Measurements from ENCODE around the gene CXCL10. TPM values are rescaled to one million over a fixed set of nuclear protein-coding genes. Genes with fewer than 3 reads are reported as not detected.

Gene CXCL10
- total and polyA plus RNA-seq, 2 donors (not counting 1 experiment from before 2014, with no cell fraction given) = 0.07 to 0.33 TPM

DNA sequence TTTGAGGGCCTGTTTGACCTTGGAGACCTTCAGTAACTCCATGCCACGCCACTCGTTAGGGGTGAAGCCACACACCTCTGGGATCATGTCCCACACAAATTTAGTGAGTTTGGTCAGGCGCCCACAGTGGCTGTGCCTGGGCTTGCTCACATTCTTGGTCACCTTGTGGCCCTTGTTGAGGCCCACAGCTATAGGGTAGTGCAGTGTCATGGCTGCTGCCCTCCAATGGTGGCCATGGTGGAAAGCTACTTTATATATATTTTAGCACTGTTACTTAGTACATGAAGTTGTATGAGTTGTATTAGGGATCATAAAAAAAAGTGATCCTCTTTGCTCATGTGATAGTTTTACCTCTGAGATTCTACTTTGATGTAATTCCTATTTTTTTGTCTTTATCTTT is 13.6 kb upstream of the CXCL10 start:
- no peak overlapping the region for H3K27ac ChIP-seq (ENCODE audit: insufficient read depth, low read length)
- H3K27me3 ChIP-seq (ENCODE audit: control insufficient read depth, insufficient read depth, low read length) = no peaks in the 10 kb centered on the region
- H3K9me3 ChIP-seq (ENCODE audit: control insufficient read depth, insufficient read depth, low read depth, low read length) = no peaks in the 10 kb centered on the region
- H3K4me3 ChIP-seq (replicated peaks in 1 of 4; ENCODE audit: control extremely low read depth in 1 of 4, insufficient read depth in 1 of 4, low read depth in 3 of 4, low read length in 4 of 4) = no peak overlapping the region
- no peaks in the 10 kb centered on the region for H3K79me2 ChIP-seq (ENCODE audit: control insufficient read depth, insufficient read depth, low read length)
- no peak overlapping the region for H3K4me2 ChIP-seq (ENCODE audit: extremely low read depth, insufficient read depth, low read length)
- TF ChIP-seq, protein P1, sequence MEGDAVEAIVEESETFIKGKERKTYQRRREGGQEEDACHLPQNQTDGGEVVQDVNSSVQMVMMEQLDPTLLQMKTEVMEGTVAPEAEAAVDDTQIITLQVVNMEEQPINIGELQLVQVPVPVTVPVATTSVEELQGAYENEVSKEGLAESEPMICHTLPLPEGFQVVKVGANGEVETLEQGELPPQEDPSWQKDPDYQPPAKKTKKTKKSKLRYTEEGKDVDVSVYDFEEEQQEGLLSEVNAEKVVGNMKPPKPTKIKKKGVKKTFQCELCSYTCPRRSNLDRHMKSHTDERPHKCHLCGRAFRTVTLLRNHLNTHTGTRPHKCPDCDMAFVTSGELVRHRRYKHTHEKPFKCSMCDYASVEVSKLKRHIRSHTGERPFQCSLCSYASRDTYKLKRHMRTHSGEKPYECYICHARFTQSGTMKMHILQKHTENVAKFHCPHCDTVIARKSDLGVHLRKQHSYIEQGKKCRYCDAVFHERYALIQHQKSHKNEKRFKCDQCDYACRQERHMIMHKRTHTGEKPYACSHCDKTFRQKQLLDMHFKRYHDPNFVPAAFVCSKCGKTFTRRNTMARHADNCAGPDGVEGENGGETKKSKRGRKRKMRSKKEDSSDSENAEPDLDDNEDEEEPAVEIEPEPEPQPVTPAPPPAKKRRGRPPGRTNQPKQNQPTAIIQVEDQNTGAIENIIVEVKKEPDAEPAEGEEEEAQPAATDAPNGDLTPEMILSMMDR (conservative IDR thresholded peaks at IDR 0.05 in 1 of 2, IDR thresholded peaks at IDR 0.05 in 1 of 2; ENCODE audit: low read depth in 1 of 2, low read length in 2 of 2) = no peak
- TF ChIP-seq EZH2 (IDR thresholded peaks at IDR 0.05; ENCODE audit: low read length, missing control alignments) = no peak
- no peak overlapping the region for H2AFZ ChIP-seq (ENCODE audit: low read length)
- no peak overlapping the region for H3K9ac ChIP-seq (ENCODE audit: insufficient read depth, low read length)
- H3K36me3 ChIP-seq (ENCODE audit: control insufficient read depth, insufficient read depth, low read length) = no peaks in the 10 kb centered on the region
- DNase-seq (ENCODE audit: low read depth in 2 of 2) = no peak
- no peaks in the 10 kb centered on the region for H3K4me1 ChIP-seq (ENCODE audit: control insufficient read depth, extremely low read depth, insufficient read depth, low read length)
- H4K20me1 ChIP-seq (ENCODE audit: control insufficient read depth, extremely low read depth, insufficient read depth, low read length) = no peaks in the 10 kb centered on the region

- Histone ChIP-seq H3K9ac (ENCODE audit: insufficient read depth, low read length) (no peak within 1 kb of the TSS), H3K27ac (ENCODE audit: insufficient read depth, low read length) (no peak within 1 kb of the TSS), H3K36me3 (ENCODE audit: control insufficient read depth, insufficient read depth, low read length) (no peaks in the 10 kb centered on the region), H3K4me1 (ENCODE audit: control insufficient read depth, extremely low read depth, insufficient read depth, low read length) (no peaks in the 10 kb centered on the region), H2AFZ (ENCODE audit: low read length) (no peak within 1 kb of the TSS), H3K4me2 (ENCODE audit: extremely low read depth, insufficient read depth, low read length) (no peak within 1 kb of the TSS), H3K27me3 (ENCODE audit: control insufficient read depth, insufficient read depth, low read length) (no peaks in the 10 kb centered on the region), H4K20me1 (ENCODE audit: control insufficient read depth, extremely low read depth, insufficient read depth, low read length) (no peaks in the 10 kb centered on the region), H3K79me2 (ENCODE audit: control insufficient read depth, insufficient read depth, low read length) (no peaks in the 10 kb centered on the region), H3K9me3 (ENCODE audit: control insufficient read depth, insufficient read depth, low read depth, low read length) (no peaks in the 10 kb centered on the region), H3K4me3 (replicated peaks in 1 of 4; ENCODE audit: control extremely low read depth in 1 of 4, insufficient read depth in 1 of 4, low read depth in 3 of 4, low read length in 4 of 4) (no peak within 1 kb of the TSS)
- DNase-seq (ENCODE audit: low read depth in 2 of 2) = no peak
- no peak for TF ChIP-seq EZH2 (IDR thresholded peaks at IDR 0.05; ENCODE audit: low read length, missing control alignments)
- TF ChIP-seq, protein P1 (conservative IDR thresholded peaks at IDR 0.05 in 1 of 2, IDR thresholded peaks at IDR 0.05 in 1 of 2; ENCODE audit: low read depth in 1 of 2, low read length in 2 of 2) = no peak
Measured at GRCh38 chr4:76035799-76036380, 12.6 kb upstream of the CXCL10 start, which contains the start of gene CXCL11. TSS of gene CXCL11 (minus strand) at chr4:76036070. CDS start at chr4:76035987, 83 bp downstream.

- Histone ChIP-seq H3K79me2 (ENCODE audit: control insufficient read depth, insufficient read depth, low read length) (no peaks in the 10 kb centered on the region), H3K27ac (ENCODE audit: insufficient read depth, low read length) (no peak overlapping the region), H3K9me3 (ENCODE audit: control insufficient read depth, insufficient read depth, low read depth, low read length) (no peaks in the 10 kb centered on the region), H4K20me1 (ENCODE audit: control insufficient read depth, extremely low read depth, insufficient read depth, low read length) (no peaks in the 10 kb centered on the region), H3K9ac (ENCODE audit: insufficient read depth, low read length) (no peak overlapping the region), H3K4me3 (replicated peaks in 1 of 4; ENCODE audit: control extremely low read depth in 1 of 4, insufficient read depth in 1 of 4, low read depth in 3 of 4, low read length in 4 of 4) (no peak overlapping the region), H3K4me2 (ENCODE audit: extremely low read depth, insufficient read depth, low read length) (no peak overlapping the region), H2AFZ (ENCODE audit: low read length) (no peak overlapping the region), H3K36me3 (ENCODE audit: control insufficient read depth, insufficient read depth, low read length) (no peaks in the 10 kb centered on the region), H3K4me1 (ENCODE audit: control insufficient read depth, extremely low read depth, insufficient read depth, low read length) (no peaks in the 10 kb centered on the region), H3K27me3 (ENCODE audit: control insufficient read depth, insufficient read depth, low read length) (no peaks in the 10 kb centered on the region)
- DNase-seq (ENCODE audit: low read depth in 2 of 2) = no peak
- TF ChIP-seq EZH2 (IDR thresholded peaks at IDR 0.05; ENCODE audit: low read length, missing control alignments) = no peak
- TF ChIP-seq, protein P1 (conservative IDR thresholded peaks at IDR 0.05 in 1 of 2, IDR thresholded peaks at IDR 0.05 in 1 of 2; ENCODE audit: low read depth in 1 of 2, low read length in 2 of 2) = no peak
Measured at GRCh38 chr4:76035141-76035540, 11.8 kb upstream of the CXCL10 start.

Data from fibroblast of lung (primary cell).